Measurements from ENCODE around the gene TOP1.

Gene TOP1

GRCh38 chr20:41136680-41137613 is 108.3 kb downstream of the TOP1 start, which contains the start of gene PLCG1:
Gene PLCG1 (plus strand): TSS chr20:41137543. CDS start chr20:41137642, 99 bp downstream.
- POLR2A ChIA-PET: no interaction called here

GRCh38 chr20:41137614-41138474 is 109.2 kb downstream of the TOP1 start:
- CTCF ChIA-PET: interaction anchor here (1.1 to 10.9 kb wide), 6 partner anchors 12 to 202 kb away, joined by 3 to 64 read pairs (median 6); partner anchors contain the start of gene LPIN3
- no peak for TF ChIP-seq CTCF (IDR thresholded peaks at IDR 0.05; ENCODE audit: control extremely low read depth, extremely low read depth, low read depth, missing control alignments)
- POLR2A ChIA-PET: no interaction called here
- peak; percentile 71 for DNase-seq (ENCODE audit: extremely low spot score)

More at GRCh38 chr20:41136680-41137613, 108.3 kb downstream of the TOP1 start, which contains the start of gene PLCG1:
- CTCF ChIA-PET: interaction anchor here (1.3 to 4.9 kb wide), 10 partner anchors 9 to 204 kb away, joined by 4 to 46 read pairs (median 19); partner anchors contain the start of gene LPIN3
- peak; percentile 95 for DNase-seq (ENCODE audit: extremely low spot score)
- no peak for TF ChIP-seq CTCF (IDR thresholded peaks at IDR 0.05; ENCODE audit: control extremely low read depth, extremely low read depth, low read depth, missing control alignments)

- no peak for TF ChIP-seq CTCF (IDR thresholded peaks at IDR 0.05; ENCODE audit: control extremely low read depth, extremely low read depth, low read depth, missing control alignments)
Observed at GRCh38 chr20:41138475-41139226, 110.0 kb downstream of the TOP1 start.

GRCh38 chr20:41139227-41140093 is 110.8 kb downstream of the TOP1 start:
- CTCF ChIA-PET: interaction anchor here (1.1 to 10.9 kb wide), 5 partner anchors 17 to 201 kb away, joined by 3 to 64 read pairs (median 7); partner anchors contain the start of gene LPIN3
- no peak for DNase-seq (ENCODE audit: extremely low spot score)
- TF ChIP-seq CTCF (IDR thresholded peaks at IDR 0.05; ENCODE audit: control extremely low read depth, extremely low read depth, low read depth, missing control alignments): no peak
- POLR2A ChIA-PET: no interaction called here

More at GRCh38 chr20:41138475-41139226, 110.0 kb downstream of the TOP1 start:
- POLR2A ChIA-PET: no interaction called here
- DNase-seq (ENCODE audit: extremely low spot score): no peak
- CTCF ChIA-PET: interaction anchor here (1.1 to 10.9 kb wide), 6 partner anchors 11 to 201 kb away, joined by 3 to 64 read pairs (median 6); partner anchors contain the start of gene LPIN3

- ChIA-PET POLR2A (no interaction called here), CTCF (interaction anchor here (0.7 to 10.9 kb wide), 4 partner anchors 10 to 18 kb away, joined by 3 to 64 read pairs (median 9); no protein-coding TSS in a partner anchor)
- DNase-seq (ENCODE audit: extremely low spot score): no peak
- no peak for TF ChIP-seq CTCF (IDR thresholded peaks at IDR 0.05; ENCODE audit: control extremely low read depth, extremely low read depth, low read depth, missing control alignments)
Observed at GRCh38 chr20:41140226-41141133, 111.9 kb downstream of the TOP1 start.
